Astrocyte of the cerebellum (primary cell): ENCODE measurements around the gene B4GALT1.
"Not testable (repeated sequence)": the region's sequence is repeated elsewhere in the genome, so short reads cannot be mapped to it uniquely, and the experiment has no call there.

Experiments
- DNase-seq: peaks from one replicate; pipeline ENCODE4 v3.0.0-alpha.2; 2011; ENCODE audit warnings: low read depth
- H3K4me3 ChIP-seq: 2 replicates; pipeline ENCODE4 v1.5.1; 2011; ENCODE audit warnings: mild to moderate bottlenecking, low read depth, low read length, moderate library complexity
- CTCF ChIP-seq: IDR thresholded peaks from 2 replicates; pipeline ENCODE4 v1.5.1; 2012; ENCODE audit warnings: low read length, low read depth, moderate library complexity, mild to moderate bottlenecking; ENCODE audit errors: missing control alignments
- in situ Hi-C: cut with HindIII; loops from 2 replicates; pipeline ENCODE4 v1.10.0; 2017; ENCODE audit warnings: low sequenced_read_pairs

B4GALT1 gene

DNA sequence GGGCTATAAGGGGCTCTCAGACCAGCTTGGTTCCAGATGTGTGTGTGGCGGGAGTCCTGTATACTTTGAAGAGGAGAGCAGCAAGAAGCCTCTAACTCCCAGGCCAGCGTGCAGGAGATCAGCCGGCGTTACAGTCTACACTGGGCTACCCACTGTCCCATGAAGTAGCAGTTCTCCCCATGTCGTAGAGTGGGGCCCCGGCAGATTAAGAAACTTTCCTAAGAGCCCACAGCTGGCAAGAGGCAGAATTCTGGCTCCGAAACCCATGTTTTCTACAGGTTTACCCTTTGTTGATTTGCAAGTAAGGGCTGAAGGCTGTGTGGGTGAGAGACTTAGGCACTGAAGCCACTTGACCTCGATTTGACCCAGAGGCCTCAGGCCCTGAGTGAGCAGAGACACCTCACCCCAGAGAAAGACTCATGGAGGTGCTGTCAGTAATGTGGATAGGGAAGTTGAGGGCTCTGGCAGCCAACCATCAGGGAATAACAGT is 881 bp upstream of the B4GALT1 start:
- no peak for DNase-seq
- TF ChIP-seq CTCF, result no peak
- H3K4me3 ChIP-seq, result peak overlapping the region; percentile 95
- in situ Hi-C loops, result no loop called here

DNA sequence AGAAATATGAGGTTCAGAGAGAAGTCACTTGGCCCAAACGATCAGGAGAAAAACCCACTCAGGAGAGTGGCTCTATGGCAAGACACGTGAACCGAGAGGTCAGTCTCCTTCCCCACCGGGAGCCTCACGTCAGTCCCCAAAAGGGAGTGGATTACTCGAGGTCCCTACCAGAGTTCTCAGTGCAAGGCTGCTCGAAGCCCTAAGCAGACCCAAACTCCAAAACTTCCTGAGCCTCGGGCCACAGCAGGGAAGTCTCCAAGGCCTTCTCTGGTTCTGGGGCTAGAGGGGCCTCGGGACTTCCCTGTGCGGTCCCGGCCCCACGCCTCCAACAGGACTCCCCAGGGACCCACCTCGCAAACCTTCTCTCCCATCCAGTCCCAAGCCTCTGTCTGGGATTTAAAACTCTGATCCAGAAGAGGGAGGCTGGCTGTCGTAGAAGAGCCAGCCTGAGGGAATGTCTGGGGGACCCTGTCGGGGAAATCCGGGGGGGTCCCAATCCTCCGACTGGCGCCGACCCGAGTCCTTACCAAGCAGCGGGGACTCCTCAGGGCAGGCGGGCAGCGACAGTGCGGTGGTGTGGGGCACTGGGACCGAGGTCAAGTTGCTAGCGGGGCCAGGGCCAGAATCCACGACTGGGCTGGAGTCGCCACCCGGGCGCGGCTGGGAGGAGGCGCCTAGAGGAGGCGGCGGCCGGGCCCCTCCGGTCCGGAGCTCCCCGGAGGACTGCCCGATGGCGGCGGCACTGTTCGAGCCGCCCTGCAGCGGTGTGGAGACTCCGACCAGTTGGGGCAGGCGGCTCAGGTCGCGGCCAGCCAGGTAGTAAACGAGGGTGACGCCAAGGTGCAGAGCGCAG is 679 bp downstream of the B4GALT1 start:
- in situ Hi-C loops, result no loop called here
- no peak for TF ChIP-seq CTCF
- peak overlapping the region; percentile 95 for H3K4me3 ChIP-seq
- DNase-seq, result no peak

DNA sequence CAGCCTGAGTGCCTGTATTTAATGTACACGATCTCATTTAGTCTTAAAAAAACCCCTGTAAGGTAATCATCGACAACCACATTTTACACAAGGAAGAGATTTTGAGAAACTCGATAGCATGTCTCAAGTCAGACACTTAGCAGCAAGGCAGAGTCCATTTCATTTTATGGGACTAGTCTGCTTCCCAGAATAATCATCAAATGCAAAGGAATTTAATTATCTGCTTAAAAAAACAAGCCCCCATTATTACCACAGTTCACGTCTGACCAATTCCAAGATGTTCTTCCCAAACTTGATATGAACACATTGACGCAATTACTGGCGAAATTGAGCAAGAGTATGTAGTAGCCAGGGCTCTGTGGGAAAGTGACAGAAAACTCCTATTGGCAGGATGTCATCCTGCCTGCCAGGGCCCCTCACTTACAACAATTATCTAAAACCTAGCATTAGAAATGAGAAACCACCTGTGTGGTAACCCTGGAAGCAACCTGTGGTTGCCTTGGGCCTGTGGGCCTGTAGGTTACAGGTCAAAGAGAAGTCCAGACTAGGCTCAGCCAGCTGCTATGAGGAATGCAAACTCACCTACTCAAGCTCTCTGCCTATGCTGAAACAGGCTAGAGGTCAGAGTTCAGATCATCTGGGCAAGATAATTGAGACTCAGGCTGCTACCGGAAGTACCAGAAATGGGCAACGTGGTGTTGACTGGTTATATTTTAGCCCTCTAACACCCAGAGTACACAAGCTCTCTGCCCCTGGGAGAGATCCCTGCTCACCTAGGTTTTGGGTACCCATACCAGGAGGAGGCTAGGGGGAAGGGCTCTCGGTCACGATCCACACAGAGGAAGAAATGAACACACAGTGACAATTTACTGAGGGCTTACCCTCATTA is 1.6 kb downstream of the B4GALT1 start:
- no peak for TF ChIP-seq CTCF
- DNase-seq, result peak; percentile 44
- in situ Hi-C loops, result no loop called here
- H3K4me3 ChIP-seq, result peak overlapping the region; percentile 95

DNA sequence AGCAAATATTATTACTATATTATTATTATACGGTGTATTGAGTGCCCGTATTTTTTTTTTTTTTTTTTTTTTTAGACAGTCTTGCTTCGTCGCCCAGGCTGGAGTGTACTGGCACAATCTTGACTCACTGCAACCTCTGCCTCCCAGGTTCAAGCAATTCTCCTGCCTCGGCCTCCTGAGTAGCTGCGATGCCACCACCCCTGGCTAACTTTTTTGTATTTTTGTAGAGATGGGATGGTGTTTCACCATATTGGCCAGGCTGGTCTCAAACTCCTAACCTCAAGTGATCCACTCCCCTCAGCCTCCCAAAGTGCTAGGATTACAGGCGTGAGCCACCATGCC is 2.2 kb downstream of the B4GALT1 start:
- DNase-seq, in situ Hi-C loops: not testable (repeated sequence)
- H3K4me3 ChIP-seq, result peak overlapping the region; percentile 95

DNA sequence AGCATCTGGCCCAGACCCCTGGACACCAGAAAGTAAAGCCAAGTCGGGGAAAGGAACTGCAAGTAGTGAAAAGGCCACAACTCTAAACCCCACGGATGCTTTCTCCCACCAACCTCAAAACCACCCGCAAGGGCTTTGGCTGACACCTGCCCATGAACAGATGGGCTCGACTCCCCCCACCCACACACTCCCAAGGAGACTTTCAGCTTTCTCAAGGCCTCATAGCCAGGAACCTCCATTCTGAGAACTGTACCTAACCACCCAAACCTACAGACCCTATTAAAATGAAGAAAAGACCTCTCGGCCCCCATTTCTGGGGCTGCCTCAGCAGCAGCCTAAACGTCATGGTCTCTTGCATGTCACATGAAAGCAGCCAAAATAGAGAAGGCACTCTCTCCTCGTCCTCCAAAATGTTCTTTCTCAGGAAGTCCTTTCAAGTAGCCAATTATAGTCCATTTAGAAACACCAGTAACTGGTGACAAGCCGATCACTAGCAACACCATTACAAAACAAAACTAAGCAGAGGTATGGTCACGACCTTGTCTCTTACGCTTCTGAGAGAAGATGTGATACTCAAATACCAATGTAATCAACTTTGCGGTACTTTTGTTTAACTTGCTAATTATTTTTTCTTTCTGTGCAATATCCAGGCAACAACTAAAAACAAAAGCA is 2.9 kb downstream of the B4GALT1 start:
- peak overlapping the region; percentile 95 for H3K4me3 ChIP-seq
- in situ Hi-C loops, result no loop called here
- TF ChIP-seq CTCF, result no peak
- no peak for DNase-seq

DNA sequence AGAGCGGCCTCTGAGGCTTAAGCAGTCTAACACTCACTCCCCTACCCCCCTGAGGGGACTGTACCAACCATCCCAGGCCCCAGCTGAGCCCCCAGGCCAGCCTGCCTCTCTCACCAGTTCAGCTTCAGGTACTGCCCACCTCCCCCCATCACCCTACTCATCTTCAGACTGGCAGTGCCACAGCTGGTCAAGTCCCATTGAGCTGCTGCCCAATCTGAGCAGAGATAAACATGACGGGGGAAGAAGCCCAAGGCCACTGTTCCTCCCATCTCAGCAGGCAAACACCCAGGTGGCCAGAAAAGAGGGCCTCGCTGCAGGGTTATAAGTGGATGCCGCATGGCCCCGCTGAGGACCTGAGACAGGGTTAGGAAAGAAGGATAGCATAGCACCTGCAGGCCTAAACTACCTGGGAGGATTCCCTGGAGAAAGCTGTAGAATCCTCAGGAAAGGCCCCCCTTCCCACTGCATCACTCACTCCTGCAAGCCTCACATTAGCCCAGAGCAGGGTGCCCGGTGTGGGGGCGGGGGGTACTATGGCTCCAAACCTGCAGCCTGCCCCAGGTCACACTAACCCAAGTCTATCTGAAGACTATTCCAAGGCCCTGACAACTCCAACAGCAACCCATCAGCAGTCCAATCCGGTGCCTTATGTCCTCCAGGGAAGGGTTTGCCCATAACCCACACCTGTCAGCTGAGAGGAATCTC is 3.6 kb downstream of the B4GALT1 start:
- DNase-seq, result no peak
- in situ Hi-C loops, result no loop called here
- TF ChIP-seq CTCF, result no peak
- H3K4me3 ChIP-seq, result peak overlapping the region; percentile 95
